ENCODE data around the gene NUP107.

The NUP107 gene

DNA sequence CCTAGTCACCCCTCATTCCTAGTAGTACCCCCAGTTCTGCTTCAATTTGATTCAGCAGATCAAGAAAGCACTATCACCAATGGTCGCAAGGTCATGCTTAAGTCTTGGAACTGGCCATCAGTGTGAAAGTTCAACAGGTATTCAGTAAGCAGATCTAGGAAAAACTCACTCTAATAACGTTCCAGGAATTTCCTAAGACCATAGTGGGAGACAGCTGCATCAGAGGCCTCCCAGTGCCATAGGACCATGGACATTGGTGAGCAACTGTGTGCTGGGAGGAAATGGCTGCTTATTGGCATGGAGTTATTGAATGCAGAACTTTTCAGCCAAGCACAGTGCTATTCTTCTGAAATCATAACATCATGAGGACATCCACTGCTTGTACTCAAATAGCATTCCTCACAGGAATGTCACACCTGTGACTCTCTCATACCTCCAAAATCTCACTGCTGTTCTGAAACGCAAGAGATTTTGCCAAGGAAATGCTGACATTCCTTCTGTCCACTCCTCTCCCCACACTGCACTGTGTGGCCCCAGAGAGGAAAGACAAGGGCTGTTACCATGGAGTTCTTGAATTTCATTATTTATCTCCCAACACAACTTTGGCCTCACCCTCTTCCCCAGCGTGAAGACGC is 90.3 kb downstream of the NUP107 start:
- DNase-seq = no peak

DNA sequence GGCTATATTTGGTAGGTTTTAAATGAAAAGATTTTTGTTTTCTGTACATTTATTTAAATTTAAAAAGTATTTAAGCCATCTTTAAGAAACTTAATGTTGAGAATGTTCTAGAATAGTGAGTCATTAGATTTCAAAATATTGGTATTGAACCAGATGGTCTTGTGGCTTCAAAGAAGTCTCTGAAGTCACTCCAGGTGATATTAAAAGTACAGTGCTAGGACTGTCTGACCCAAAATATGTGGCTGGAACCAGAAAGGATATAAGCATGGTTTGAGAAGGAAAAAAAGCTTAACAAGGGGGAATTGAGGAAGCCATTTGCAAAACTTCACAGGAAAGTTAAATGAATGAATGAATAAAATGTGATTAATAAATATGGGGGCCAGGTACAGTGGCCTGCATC is 92.5 kb downstream of the NUP107 start:
- DNase-seq = no peak

- no peak for DNase-seq
Observed at GRCh38 chr12:68780731-68781130, 94.0 kb downstream of the NUP107 start.

DNA sequence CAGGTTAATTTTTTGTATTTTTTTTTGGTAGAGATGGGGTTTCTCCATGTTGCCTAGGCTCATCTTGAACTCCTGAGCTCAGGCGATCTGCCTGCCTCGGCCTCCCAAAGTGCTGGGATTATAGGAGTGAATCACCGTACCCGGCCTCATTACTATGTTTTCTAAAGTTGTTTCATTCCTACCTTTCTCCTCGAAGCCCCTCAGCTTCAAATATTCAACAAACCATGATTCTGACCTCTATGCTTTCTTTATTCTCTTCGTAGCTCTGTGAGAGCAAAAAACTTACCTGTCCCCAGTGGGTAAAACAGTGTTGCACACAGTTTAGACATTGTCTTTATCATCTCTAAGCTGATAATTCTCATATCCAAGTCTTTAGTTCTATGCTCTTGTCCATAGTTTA is 95.0 kb downstream of the NUP107 start:
- no peak for DNase-seq

DNA sequence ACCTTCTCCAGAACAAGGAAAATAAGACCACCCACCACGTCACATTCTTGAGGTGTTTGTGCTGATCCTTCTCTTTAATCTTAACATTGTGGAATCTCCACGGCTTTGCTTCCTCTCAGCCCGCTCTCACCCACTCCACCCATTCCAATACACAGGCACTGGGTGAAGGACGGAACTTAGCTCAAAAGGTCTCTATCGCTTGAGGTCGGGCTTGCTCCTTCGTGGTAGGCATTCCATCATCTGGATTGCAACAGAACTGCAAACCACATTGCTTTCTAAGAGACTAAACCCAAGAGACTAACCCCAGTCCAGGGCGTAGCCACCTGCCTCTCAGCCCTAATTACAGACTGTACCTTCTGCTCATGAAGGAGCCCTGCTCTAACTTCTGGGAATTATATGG is 97.2 kb downstream of the NUP107 start:
- no peak for DNase-seq

DNA sequence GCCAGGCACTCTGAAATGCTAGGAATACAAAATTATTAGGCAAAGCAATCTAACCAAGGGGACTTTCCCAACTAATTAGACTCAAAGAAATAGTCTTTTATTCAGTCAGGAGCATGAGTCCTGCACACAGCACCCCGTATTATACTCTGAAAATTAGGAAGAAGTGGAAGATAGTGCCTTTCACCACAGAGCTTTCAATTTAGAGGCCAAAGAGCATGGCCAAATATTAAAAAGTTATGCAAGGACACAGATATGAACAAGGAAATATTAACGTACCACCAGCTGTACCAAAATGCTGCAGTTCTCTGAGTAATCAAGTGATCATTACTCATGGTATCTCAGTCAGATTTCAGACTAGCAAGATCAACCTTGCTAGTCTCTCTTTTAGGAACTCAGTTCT is 98.6 kb downstream of the NUP107 start:
- DNase-seq = no peak

GRCh38 chr12:68785823-68786222 is 99.0 kb downstream of the NUP107 start:
- no peak for DNase-seq

DNA sequence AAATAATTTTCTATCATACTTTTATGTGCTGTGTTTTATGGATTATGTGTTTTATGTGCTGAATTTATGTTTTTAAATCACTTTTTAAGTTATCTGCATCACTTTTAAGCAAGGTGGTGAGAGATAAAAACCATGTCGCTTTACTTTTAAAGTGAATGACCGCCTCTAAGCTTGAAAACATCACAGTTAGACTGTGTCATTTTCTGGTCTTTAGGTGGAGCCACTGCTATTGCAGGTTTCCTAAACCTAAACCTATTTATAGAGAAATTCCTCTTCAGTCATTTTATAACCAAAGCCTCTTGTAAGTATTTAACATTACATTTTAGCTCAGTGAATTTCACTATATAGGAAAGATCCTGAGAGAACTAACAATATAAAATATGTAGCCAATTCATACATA is 100.2 kb downstream of the NUP107 start:
- DNase-seq = no peak

DNA sequence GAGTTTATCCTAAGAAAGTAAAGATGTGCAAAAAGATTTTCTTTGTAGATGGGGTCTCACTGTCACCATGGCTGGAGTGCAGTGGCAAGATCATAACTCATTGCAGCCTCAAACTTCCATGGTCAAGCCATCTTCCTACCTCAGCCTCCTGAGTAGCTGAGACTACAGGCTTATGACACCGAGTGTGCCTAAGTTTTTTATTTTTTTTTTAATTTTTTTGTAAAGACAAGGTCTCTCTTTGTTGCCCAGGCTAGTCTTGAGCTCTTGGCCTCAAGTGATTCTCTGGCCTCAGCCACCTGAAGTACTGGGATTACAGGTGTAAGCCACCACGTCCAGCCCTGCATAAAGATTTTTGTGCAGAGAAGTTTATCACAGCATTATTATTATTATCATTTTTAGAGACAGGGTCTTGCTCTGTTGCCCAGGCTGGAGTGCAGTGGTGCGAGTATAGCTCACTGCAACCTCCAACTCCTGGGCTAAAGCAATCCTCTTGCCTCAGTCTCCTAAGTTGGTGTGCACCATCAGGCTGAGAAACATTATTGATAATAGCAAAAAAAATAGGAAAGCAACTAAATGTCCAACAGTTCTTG is 101.9 kb downstream of the NUP107 start:
- no peak for DNase-seq

DNA sequence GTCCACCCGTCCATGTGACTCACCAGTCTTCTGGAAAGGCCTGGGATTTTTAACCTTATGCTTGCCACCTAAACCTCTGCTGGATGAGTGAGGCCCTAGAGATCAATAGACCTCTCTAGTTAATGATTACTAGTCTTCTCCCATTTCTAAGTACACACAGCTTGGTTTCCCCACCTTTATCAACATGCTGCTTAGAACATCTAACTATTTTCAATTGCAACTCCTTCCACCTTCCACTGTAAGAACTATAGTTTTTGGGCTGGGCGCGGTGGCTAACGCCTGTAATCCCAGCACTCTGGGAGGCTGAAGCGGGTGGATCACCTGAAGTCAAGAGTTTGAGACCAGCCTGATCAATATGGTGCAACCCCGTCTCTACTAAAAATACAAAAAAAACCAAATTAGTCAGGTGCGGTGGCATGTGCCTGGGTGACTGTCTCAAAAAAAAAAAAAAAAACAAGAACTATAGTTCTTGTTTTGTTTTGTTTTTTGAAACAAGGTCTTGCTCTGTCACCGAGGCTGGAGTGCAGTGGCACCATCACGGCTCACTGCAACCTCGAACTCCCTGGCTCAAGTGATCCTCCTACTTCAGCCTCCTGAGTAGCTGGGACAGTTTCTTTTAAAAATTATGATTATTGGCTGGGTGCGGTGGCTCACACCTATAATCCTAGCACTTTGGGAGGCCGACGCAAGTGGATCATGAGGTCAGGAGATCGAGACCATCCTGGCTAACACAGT is 102.5 kb downstream of the NUP107 start:
- DNase-seq = no peak

- DNase-seq = no peak
Observed at GRCh38 chr12:68790081-68790951, 103.5 kb downstream of the NUP107 start.

- DNase-seq = no peak
Observed at GRCh38 chr12:68790952-68791234, 104.1 kb downstream of the NUP107 start.

DNA sequence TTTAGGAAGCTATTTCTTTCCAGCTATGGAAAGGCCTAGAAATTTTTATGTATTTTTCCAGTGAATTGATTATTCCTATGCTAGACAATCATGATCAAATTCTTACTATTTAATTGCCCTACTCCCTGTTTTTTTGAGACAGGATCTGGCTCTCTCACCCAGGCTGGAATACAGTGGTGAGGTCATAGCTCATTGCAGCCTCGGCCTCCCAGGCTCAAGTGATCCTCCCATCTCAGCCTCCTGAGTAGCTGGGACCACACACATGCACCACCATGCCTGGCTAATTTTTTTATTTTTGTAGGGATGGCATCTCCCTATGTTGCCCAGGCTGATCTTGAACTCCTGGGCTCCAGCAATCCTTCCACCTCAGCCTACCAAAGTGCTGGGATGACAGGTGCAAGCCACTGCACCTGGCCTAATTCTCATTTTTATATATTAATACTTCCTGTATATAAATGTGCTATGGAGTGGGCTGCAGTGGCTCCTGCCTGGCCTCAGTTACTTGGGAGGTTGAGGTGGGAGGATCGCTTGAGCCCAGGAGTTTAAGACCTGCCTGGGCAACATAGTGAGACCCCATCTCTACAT is 105.2 kb downstream of the NUP107 start:
- no peak for DNase-seq

DNA sequence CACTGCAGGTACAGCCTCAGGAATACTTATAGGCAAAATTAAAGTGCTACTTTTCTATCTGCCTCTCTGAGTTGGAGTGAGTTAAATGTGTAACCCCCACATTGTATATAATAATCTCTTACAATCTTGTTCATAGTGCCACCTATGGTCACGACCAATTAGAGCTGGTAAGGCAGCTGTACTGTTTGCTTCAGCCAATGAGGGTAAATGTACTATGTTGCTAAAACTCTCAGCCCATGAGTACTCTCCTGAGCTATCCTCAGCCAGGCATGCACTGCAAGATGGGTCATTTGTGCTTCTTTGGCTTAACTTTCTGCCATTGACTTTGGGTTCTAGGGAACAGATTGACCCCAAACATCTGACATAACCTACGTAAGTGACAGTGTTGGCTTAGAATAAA is 106.2 kb downstream of the NUP107 start:
- DNase-seq = no peak

DNA sequence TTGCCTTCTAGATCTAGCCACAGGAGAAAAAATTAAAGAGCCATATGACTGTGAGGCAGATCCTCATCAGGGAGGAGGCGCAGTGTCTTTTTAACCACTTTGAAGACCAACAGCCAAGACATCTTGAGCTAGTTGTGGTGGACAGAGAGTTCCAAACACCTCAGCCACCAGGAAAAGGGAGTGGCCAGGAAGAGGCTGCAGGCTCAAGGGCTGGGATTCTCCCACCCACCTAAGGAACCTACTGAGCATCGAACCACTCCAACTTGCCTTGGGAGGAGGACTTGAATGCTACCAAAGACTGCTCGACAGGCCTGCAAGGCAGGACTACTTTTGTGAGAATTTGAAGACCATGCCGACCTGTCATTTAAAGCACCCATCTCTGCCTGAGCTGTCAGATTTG is 106.7 kb downstream of the NUP107 start:
- DNase-seq = no peak

DNA sequence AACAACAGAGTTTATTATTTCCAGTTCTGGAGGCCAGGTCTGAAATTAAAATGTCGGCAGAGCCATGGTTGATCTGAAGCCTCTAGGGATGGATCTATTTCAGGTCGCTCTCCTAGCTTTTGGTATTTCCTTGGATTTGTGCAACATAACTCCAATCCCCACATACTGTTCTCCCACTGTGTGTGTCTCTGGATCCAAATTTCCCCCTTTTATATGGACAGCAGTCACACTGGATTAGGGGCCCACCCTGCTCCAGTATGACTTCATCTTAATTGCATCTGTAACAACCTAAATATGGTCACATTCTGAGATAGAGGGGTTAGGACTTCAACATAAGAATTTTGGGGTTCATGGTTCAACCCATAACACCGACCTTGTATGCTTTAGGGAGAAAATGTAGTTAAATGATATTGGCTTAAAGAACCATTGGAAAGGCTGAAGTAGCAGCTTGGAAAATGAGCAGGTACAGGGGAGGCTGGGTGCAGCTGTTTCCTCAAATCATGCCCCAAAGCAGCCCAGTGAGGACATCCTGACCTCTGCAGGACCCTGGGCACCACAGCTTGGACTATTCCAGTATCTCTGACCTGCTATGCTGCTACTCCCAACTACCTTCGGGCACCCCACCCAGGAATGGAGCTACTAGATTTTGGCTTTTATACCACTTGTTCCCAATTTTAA is 107.3 kb downstream of the NUP107 start:
- DNase-seq = no peak

GRCh38 chr12:68794653-68795251 is 108.0 kb downstream of the NUP107 start:
- no peak for DNase-seq

Measured in stimulated activated naive CD4-positive, alpha-beta T cell treated with Interleukin-2 at 50 U/mL for 16 hours (primary cell).